BE2C (cell line): ENCODE data around the gene GPHB5.

ENCODE experiments used
- DNase-seq: peaks from one replicate; pipeline ENCODE4 v3.0.0-alpha.2; 2020
- H3K27me3 ChIP-seq: fragments of 250-450 bp; sonication (Bioruptor Pico); 2 replicates; pipeline ENCODE4 v1.5.1; 2020; ENCODE audit warnings: mild to moderate bottlenecking
- H3K36me3 ChIP-seq: fragments of 250-450 bp; sonication (Bioruptor Pico); 2 replicates; pipeline ENCODE4 v1.5.1; 2020; ENCODE audit warnings: mild to moderate bottlenecking
- H3K4me1 ChIP-seq: fragments of 250-450 bp; sonication (Bioruptor Pico); 2 replicates; pipeline ENCODE4 v1.5.1; 2020
- H3K4me3 ChIP-seq: 2 replicates; pipeline ENCODE4 v1.5.1; 2011; ENCODE audit warnings: low read depth, low read length
- H3K9me3 ChIP-seq: fragments of 250-450 bp; sonication (Bioruptor Pico); 2 replicates; pipeline ENCODE4 v1.5.1; 2020
- TF ChIP-seq, protein P1 (sequence below): IDR thresholded peaks from 2 replicates; pipeline ENCODE4 v1.5.1; 2012; ENCODE audit warnings: mild to moderate bottlenecking, low read depth, low read length

The GPHB5 gene

DNA sequence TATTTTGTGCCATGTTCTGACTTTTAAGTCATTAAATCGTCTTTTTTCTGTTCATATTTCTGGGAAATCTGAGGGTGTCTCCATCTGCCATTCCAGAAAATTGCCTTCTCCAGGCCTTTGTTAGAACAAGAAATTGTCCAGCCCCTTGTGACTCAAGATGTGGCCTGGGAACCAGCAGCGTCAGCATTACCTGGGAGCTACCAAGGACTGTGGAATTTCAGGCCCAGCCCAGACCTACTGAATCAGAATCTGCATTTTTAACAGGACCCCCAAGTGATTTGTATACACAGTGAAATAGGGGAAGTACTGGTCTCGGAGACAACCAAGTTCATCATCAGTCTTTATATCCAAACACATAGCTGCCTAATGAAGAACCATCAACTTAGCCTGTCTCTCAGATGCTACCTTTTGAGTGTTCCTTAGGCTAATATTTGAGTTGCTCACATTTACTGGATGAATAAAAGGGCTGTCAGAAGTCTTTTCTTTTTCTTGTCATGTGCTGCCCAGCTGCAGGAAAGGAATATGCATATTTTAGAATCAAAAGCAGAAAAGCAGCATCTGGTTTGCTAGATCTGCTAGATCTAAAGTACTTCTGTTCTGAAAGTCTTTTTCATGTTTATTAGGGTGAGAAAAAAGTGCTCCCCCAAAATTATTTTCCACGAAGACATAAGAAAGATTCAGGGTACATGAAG is 21.2 kb downstream of the GPHB5 start:
- no peak for DNase-seq
- Histone ChIP-seq H3K36me3 (no peaks in the 10 kb centered on the region), H3K4me1 (no peaks in the 10 kb centered on the region), H3K27me3 (peaks cover 21% of the 10 kb centered on the region), H3K4me3 (no peak overlapping the region), H3K9me3 (no peaks in the 10 kb centered on the region)
- TF ChIP-seq, protein P1, sequence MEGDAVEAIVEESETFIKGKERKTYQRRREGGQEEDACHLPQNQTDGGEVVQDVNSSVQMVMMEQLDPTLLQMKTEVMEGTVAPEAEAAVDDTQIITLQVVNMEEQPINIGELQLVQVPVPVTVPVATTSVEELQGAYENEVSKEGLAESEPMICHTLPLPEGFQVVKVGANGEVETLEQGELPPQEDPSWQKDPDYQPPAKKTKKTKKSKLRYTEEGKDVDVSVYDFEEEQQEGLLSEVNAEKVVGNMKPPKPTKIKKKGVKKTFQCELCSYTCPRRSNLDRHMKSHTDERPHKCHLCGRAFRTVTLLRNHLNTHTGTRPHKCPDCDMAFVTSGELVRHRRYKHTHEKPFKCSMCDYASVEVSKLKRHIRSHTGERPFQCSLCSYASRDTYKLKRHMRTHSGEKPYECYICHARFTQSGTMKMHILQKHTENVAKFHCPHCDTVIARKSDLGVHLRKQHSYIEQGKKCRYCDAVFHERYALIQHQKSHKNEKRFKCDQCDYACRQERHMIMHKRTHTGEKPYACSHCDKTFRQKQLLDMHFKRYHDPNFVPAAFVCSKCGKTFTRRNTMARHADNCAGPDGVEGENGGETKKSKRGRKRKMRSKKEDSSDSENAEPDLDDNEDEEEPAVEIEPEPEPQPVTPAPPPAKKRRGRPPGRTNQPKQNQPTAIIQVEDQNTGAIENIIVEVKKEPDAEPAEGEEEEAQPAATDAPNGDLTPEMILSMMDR, result no peak

DNA sequence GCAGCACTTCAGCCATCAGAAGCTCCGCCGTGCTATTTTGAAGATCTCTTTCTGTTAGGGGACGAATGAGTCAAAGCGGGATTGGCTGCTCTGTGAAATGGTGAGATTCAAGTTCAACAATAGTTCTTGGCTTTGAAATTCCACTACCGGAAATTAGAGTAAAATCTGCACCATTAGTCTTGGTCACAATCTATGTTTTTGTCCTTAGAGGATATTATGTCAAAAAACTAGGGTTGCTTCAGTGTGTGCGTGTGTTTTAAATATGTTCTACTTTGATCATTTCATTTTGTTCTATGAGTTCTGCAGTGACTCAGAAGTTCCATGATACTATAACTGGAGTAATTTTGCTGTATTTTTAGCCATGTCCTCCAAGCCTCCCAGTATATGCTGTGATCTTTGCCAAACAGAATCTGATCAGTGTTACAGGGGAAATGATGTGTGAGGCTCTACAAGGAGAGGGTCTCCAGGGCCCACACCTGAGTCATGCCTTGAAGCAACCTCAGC is 22.6 kb downstream of the GPHB5 start:
- Histone ChIP-seq H3K4me1 (no peaks in the 10 kb centered on the region), H3K27me3 (peaks cover 22% of the 10 kb centered on the region), H3K36me3 (no peaks in the 10 kb centered on the region), H3K9me3 (no peaks in the 10 kb centered on the region), H3K4me3 (no peak overlapping the region)
- DNase-seq, result no peak
- TF ChIP-seq, protein P1, result no peak

DNA sequence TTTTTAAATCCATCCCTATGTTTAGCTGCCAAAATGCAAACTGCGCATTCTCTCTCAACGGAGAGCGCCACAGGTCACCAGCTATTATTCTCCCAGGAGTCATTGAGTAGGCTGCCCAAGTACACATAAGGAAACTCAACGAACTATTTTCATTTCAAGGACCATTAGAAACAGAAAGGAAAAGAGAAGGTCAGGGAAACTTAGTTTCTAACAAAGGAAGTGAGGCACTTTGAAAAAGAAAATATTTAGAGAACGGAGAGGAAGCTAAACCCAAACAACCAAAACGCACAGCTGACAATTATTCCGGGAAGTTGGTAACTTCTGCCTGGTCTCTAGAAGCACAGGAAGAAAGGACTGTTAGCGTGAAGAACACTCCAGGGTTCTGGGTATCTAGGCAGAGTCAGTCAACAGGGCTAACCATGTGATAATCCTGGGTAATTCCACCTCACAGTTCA is 23.5 kb downstream of the GPHB5 start:
- H3K27me3 ChIP-seq, result peaks cover 23% of the 10 kb centered on the region
- DNase-seq, result no peak
- no peaks in the 10 kb centered on the region for H3K9me3 ChIP-seq
- no peaks in the 10 kb centered on the region for H3K36me3 ChIP-seq
- TF ChIP-seq, protein P1, result no peak
- no peaks in the 10 kb centered on the region for H3K4me1 ChIP-seq
- no peak overlapping the region for H3K4me3 ChIP-seq

DNA sequence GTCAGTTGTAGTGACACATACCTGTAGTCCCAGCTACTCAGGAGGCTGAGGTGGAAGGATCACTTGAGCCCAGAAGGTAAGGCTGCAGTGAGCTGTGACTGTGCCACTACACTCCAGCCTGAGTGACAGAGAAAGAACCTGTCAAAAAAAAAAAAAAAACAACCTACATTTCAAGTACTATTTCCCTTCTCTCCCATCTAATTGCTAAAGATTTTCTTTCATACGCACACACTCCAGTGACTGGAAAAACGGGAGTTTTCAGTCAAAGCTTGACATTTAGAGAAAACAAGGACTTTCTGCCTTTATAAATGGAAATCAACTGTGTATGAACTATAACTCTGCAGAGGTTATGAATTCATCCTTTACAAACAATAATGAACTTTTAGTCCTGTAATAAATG is 25.9 kb downstream of the GPHB5 start:
- no peak for DNase-seq
- Histone ChIP-seq H3K9me3 (no peaks in the 10 kb centered on the region), H3K4me1 (no peaks in the 10 kb centered on the region), H3K27me3 (peaks cover 28% of the 10 kb centered on the region), H3K36me3 (no peaks in the 10 kb centered on the region), H3K4me3 (no peak overlapping the region)
- TF ChIP-seq, protein P1, result no peak

DNA sequence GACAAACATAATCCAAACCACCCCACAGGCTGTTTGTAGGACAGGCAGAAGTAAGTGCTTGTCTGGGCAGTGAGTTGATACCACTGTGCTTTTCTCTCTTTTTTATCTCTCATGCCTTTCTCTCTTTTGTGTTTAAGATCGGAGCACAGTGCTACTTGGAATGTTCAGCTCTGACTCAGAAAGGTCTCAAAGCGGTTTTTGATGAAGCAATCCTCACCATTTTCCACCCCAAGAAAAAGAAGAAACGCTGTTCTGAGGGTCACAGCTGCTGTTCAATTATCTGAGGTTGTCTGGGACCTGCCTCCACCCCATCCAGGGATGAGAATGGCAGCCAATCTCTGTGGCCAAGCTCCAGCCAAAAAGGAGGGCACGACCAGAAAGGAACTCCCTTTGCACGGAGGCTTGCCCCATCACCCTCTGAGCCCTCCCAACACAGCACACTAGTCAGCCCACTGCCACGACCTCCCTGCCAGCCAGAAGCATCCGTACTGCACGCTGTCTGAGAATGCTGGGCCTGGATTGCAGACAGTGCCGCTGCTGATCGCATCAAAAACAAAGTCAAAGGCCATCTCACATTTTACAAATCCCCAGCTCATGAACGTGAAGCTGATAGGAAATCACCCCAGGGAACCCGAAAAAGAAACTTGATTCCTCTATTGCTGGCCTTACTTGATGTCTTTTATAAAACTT is 27.8 kb downstream of the GPHB5 start:
- H3K27me3 ChIP-seq, result peaks cover 43% of the 10 kb centered on the region
- TF ChIP-seq, protein P1, result no peak
- H3K9me3 ChIP-seq, result no peaks in the 10 kb centered on the region
- no peak overlapping the region for H3K4me3 ChIP-seq
- no peak for DNase-seq
- H3K36me3 ChIP-seq, result no peaks in the 10 kb centered on the region
- no peaks in the 10 kb centered on the region for H3K4me1 ChIP-seq

DNA sequence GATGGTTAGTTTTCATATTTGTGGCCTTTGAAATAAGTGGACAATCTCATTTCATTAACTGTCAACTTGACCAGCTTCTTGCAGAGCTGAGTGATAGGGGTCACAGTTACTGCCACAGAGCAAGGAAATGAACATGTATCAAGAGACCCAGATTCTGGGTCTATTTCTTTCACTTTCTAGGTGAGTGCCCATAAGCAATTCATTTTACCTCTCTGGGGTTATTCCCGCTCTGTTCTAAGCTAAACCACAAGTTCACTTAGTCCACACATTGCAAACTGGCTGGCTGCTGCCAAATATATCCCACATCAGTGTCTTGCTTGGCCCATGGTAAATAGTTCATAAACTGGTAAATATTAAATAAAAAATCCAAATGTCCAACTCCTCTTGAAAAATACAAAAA is 29.9 kb downstream of the GPHB5 start:
- Histone ChIP-seq H3K4me3 (no peak overlapping the region), H3K9me3 (no peaks in the 10 kb centered on the region), H3K4me1 (no peaks in the 10 kb centered on the region), H3K27me3 (peaks cover 49% of the 10 kb centered on the region), H3K36me3 (no peaks in the 10 kb centered on the region)
- TF ChIP-seq, protein P1, result no peak
- no peak for DNase-seq
